ENCODE measurements around the gene AGBL3. TPM values are rescaled to one million over a fixed set of nuclear protein-coding genes. Genes with fewer than 3 reads are reported as not detected.

The AGBL3 gene
- total and polyA plus RNA-seq, 2 of the 8 experiments (the other 6 are each of a cell fraction or from before 2014, with no cell fraction given), result 1.1 to 1.9 TPM

- H2AK5ac ChIP-seq (ENCODE audit: low read depth, low read length), result no peak overlapping the region
- no peak overlapping the region for H4K5ac ChIP-seq (ENCODE audit: insufficient read length, low read depth, low read length)
- H2BK15ac ChIP-seq (ENCODE audit: low read length), result no peak overlapping the region
- H3K9me3 ChIP-seq (ENCODE audit: insufficient read depth in 2 of 2, low read depth in 1 of 2, low read length in 1 of 2), result no peaks in the 10 kb centered on the region
- no peak overlapping the region for H2BK20ac ChIP-seq (ENCODE audit: low read length)
- H4K20me1 ChIP-seq (replicated peaks in 1 of 2; ENCODE audit: control insufficient read depth in 1 of 2, insufficient read depth in 2 of 2, low read length in 2 of 2), result no peaks in the 10 kb centered on the region
- H3K4me2 ChIP-seq (ENCODE audit: insufficient read depth in 1 of 2, low read depth in 2 of 2, low read length in 2 of 2), result no peak overlapping the region
- H3K79me2 ChIP-seq (ENCODE audit: control insufficient read depth in 1 of 2, insufficient read depth in 2 of 2, low read length in 2 of 2), result no peaks in the 10 kb centered on the region
- H3K27ac ChIP-seq (ENCODE audit: low read depth, low read length), result no peak overlapping the region
- H3K18ac ChIP-seq (ENCODE audit: extremely low read depth, low read length), result no peak overlapping the region
- H3K4me3 ChIP-seq (ENCODE audit: extremely low read depth in 1 of 4, insufficient read depth in 2 of 4, low read depth in 3 of 4, low read length in 4 of 4), result no peak overlapping the region
- H3K4me1 ChIP-seq (replicated peaks in 1 of 4; ENCODE audit: control insufficient read depth in 3 of 4, insufficient read depth in 4 of 4, low read length in 3 of 4), result no peaks in the 10 kb centered on the region
- H3K4ac ChIP-seq (replicated peaks; ENCODE audit: insufficient read length, low read depth, low read length), result no peak overlapping the region
- ChIA-PET CTCF (ENCODE audit: partially characterized antibody) (interaction anchor here (1.0 to 3.3 kb wide), 6 partner anchors 12 to 332 kb away, joined by 3 to 15 read pairs (median 6); no protein-coding TSS in a partner anchor), POLR2A (ENCODE audit: partially characterized antibody) (no interaction called here)
- no peak overlapping the region for H3K9ac ChIP-seq (replicated peaks in 1 of 4; ENCODE audit: extremely low read depth in 1 of 4, low read depth in 3 of 4, low read length in 3 of 4)
- TF ChIP-seq RFX5 (IDR thresholded peaks at IDR 0.05; ENCODE audit: borderline replicate concordance, low read depth, low read length) (peak; percentile 82), KDM4A (IDR thresholded peaks at IDR 0.05; ENCODE audit: low read depth, low read length, severe bottlenecking) (no peak)
- H3K79me1 ChIP-seq (ENCODE audit: low read depth, low read length), result no peaks in the 10 kb centered on the region
- H3K23me2 ChIP-seq (ENCODE audit: low read depth, low read length), result no peaks in the 10 kb centered on the region
- 0 out of 2 replicates have a peak overlapping the region, but pooled peaks have one; percentile 14 for H4K8ac ChIP-seq (ENCODE audit: extremely low read depth, insufficient read depth, low read length)
- no peaks in the 10 kb centered on the region for H3K27me3 ChIP-seq (replicated peaks in 1 of 4; ENCODE audit: control insufficient read depth in 3 of 4, extremely low read depth in 1 of 4, insufficient read depth in 3 of 4, low read length in 3 of 4)
- H2BK120ac ChIP-seq (replicated peaks; ENCODE audit: low read depth, low read length), result no peak overlapping the region
- H3K14ac ChIP-seq (ENCODE audit: insufficient read length), result no peak overlapping the region
- no peak overlapping the region for H2BK12ac ChIP-seq (ENCODE audit: low read depth, low read length)
- no peak overlapping the region for H3K56ac ChIP-seq (replicated peaks; ENCODE audit: insufficient read length, low read depth, low read length)
- H4K91ac ChIP-seq (replicated peaks; ENCODE audit: insufficient read length, low read length), result no peak overlapping the region
- no peak overlapping the region for H2AFZ ChIP-seq (ENCODE audit: low read length)
- H3K36me3 ChIP-seq (ENCODE audit: control insufficient read depth in 2 of 4, insufficient read depth in 4 of 4, low read length in 3 of 4), result no peaks in the 10 kb centered on the region; a peak in 2 of 8 replicates
- H3K23ac ChIP-seq (ENCODE audit: insufficient read length), result no peak overlapping the region
- DNase-seq (ENCODE audit: low read depth in 1 of 2, low spot score in 2 of 2) (no peak), FAIRE-seq (no peak)
- H2BK5ac ChIP-seq (ENCODE audit: low read depth, low read length), result no peak overlapping the region
- 80% methylated on average over 5 of the region's 5 CpGs; no CpG with 5 or more reads in 1 of the 2 experiments for WGBS, 2 experiments (ENCODE audit: extremely low coverage in 1 of 2, insufficient coverage in 1 of 2, insufficient read length in 1 of 2, insufficient replicate concordance in 2 of 2, low coverage in 1 of 2, low lambda C conversion rate in 2 of 2, missing lambda C conversion rate in 1 of 2)
Observed at GRCh38 chr7:134941952-134942351, 44.4 kb upstream of the AGBL3 start.

Measured in H1 (cell line).